ENCODE data around the gene FMC1.
A peak's percentile ranks its signal among the peaks of the same experiment; 100 is the strongest.
"Not testable (repeated sequence)": the region's sequence is repeated elsewhere in the genome, so short reads cannot be mapped to it uniquely, and the experiment has no call there.

Gene FMC1

DNA sequence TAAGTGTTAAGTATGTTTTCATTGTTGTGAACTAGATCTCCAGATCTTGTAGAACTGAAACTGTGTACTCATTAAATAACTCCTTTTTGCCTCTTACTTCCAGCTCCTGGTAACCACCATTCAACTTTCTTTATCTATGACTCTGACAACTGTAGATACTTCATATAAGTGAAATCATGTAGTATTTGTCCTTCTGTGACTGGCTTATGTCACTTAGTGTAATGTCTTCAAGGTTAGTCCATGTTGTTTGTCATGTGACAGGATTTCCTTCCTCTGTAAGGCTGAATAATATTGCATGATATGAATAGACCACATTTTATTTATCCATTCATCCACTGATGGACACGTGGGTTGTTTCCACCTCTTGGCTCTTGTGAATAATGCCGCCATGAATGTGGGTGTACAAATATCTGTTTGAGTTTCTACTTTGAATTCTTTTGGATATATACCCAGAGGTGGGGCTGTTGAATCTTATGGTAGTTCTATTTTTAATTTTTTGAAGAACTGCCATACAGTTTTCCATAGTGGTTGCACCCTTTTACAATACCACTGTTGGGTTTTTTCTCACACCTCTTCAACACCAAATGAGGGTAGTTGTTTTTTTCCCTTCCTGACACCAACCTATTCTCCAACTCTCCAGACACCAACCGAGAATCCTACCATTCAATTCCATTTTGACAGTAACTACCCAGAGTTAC, 10.7 kb upstream of the FMC1 start:
- Mint-ChIP-seq H3K9me3 (no peaks in the 10 kb centered on the region), H3K36me3 (ENCODE audit: low read depth) (no peaks in the 10 kb centered on the region), H3K4me3 (no peak overlapping the region), H3K27ac (no peak overlapping the region), H3K27me3 (ENCODE audit: low read depth) (no peaks in the 10 kb centered on the region), H3K4me1 (ENCODE audit: low read depth) (peaks cover 7% of the 10 kb centered on the region)

DNA sequence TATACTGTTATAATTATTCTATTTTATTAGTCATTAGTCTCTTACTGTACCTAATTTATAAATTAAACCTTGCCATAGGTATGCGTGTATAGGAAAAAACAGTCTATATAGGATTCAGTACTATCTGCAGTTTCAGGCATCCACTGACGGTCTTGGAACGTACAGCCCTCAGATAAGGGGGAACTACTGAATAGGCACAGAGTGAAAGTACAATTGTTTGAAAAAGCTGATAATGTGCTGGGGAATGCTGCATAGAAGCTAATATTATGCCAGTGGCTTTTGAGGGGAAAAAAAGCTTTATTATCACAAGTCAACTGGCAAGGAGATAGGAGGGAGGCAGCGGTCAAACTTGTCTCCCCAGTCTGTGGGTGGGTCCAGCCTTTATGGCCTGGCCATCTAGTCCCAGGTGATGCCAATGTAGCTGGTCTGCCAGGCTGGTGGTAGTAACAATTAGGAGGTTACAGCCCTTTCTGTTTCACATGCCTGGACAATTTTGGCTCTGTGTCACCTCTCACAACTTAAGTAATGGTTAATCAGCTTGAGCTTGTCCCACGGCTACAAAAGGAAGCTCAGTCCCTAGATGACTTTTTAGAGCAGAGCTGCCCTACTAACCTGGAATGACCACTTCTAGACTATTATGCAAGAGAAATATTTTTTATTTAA, 8.3 kb upstream of the FMC1 start:
- Mint-ChIP-seq H3K27me3 (ENCODE audit: low read depth) (no peaks in the 10 kb centered on the region), H3K27ac (no peak overlapping the region), H3K36me3 (ENCODE audit: low read depth) (no peaks in the 10 kb centered on the region), H3K4me1 (ENCODE audit: low read depth) (peaks cover 7% of the 10 kb centered on the region), H3K4me3 (no peak overlapping the region), H3K9me3 (no peaks in the 10 kb centered on the region)

DNA sequence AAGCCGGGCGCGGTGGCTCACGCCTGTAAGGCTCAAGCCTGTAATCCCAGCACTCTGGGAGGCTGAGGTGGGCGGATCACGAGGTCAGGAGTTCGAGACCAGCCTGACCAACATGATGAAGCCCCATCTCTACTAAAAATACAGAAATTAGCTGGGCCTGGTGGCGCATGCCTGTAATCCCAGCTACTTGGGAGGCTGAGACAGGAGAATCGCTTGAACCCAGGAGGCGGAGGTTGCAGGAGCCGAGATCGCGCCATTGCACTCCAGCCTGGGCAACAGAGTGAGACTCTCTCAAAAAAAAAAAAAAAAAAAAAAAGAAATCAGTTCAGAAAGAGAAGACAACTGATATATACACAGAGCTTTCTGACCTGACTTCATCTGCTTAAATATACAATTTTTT, 7.7 kb upstream of the FMC1 start:
- H3K27ac Mint-ChIP-seq; H3K36me3 Mint-ChIP-seq (ENCODE audit: low read depth); H3K4me3 Mint-ChIP-seq; H3K27me3 Mint-ChIP-seq (ENCODE audit: low read depth); H3K9me3 Mint-ChIP-seq; H3K4me1 Mint-ChIP-seq (ENCODE audit: low read depth): not testable (repeated sequence)

DNA sequence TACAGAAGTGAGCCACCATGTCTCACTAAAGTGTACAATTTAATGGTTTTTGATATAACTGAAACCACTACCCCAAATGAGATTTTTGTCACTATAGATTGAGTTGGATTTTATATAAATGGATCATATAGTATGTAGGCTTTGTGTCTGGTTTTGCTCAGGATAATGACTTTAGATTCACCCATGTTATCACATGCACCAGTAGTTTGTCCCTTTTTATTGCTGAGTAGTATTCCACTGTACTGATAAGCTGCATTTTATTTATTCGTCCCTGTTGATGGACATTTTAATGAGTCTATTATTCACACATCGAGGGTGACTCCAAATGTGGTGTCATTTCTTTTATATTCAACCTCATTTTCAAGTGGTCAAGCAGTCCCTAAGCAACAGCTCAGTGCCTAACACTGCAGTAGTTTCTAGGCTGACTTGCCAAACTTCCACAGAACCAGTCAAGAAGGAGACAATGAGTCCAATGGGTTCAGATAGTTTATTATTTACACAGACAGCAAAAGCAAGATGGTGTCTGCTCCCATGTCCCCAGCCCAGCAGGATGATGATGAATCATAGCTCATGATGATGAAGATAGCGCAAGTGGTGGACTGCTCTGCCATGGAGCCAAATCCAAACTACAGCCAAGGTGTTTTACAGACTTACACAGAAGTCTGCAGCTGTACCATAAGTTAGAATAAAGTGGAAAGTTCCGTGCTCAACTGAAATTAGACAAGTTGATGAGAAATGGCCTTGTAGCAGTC, 6.6 kb upstream of the FMC1 start:
- Mint-ChIP-seq H3K36me3 (ENCODE audit: low read depth) (peaks cover 4% of the 10 kb centered on the region), H3K4me1 (ENCODE audit: low read depth) (peaks cover 11% of the 10 kb centered on the region), H3K27me3 (ENCODE audit: low read depth) (peaks cover 3% of the 10 kb centered on the region), H3K4me3 (no peak overlapping the region), H3K9me3 (peaks cover 6% of the 10 kb centered on the region), H3K27ac (no peak overlapping the region)

DNA sequence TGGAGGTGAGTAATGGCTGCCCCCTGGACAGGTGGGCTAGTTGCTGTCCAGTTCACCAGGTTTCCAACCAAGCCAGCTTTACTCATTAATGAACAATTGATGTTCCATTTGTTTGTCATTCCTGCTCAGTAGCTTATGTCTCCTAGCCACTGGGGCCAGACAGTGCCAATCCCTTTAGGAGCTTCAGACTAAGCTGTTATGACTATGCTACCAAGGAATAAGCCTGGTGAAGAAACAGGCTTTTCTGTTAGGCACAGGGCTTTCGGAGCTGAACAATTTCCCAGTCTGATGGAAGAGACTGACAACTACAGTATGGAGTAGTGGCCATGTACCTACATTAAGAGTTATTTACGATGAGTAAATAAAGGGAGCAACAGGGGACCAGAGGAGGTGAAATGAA, 2.1 kb upstream of the FMC1 start:
- Mint-ChIP-seq H3K4me3 (peak overlapping the region; percentile 67), H3K9me3 (peaks cover 12% of the 10 kb centered on the region), H3K36me3 (ENCODE audit: low read depth) (peaks cover 10% of the 10 kb centered on the region), H3K27me3 (ENCODE audit: low read depth) (peaks cover 8% of the 10 kb centered on the region), H3K4me1 (ENCODE audit: low read depth) (peaks cover 21% of the 10 kb centered on the region), H3K27ac (peak overlapping the region; percentile 80)

DNA sequence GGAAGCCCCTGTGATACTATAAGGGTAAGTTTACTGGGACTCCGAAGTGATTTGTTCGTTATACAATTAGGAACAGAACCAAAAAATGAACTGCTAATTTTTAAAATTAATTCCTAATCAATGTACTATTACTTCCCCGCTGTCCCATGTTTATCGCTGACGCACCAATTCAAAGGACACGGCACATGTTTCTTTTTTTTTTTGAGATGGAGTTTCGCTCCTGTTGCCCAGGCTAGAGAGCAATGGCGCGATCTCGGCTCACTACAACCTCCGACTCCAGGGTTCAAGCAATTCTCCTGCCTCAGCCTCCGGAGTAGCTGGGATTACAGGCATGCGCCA, 1.5 kb upstream of the FMC1 start:
- Mint-ChIP-seq H3K9me3 (peaks cover 12% of the 10 kb centered on the region), H3K27me3 (ENCODE audit: low read depth) (peaks cover 8% of the 10 kb centered on the region), H3K4me1 (ENCODE audit: low read depth) (peaks cover 21% of the 10 kb centered on the region)

DNA sequence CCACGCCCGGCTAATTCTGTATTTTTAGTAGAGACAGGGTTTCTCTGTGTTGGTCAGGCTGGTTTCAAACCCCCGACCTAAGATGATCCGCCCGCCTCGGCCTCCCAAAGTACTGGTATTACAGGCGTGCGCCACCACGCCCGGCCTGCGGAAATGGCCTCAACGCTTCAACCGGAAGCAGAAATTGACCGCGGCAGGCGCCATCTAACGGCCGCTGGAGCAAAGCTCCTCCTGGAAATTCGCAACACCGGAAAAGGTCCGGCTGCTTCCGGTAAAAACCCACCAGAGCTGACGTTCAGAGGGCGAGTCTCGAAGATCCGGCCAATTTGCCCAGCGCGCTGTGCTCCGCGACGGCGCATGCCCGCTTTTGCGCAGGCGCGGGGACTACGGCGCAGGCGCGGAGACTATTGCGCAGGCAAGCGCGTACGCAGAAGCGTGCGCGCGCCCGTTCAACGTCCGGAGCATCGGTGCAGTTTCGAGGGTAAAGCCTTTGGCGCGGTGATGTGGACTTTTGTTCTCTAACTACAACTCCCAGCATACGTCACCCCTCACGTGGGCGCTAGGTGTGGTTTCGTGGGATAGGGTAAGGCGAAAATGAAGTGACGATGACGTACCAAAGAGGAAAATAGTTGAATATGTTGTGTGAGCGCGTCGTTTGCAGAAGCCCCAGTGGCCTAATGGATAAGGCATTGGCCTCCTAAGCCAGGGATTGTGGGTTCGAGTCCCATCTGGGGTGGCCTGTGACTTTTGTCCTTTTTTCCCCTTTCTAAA, 915 bp upstream of the FMC1 start:
- peak overlapping the region; percentile 96 for H3K4me3 Mint-ChIP-seq

More for the DNA sequence above, 1.5 kb upstream of the FMC1 start:
- Mint-ChIP-seq H3K4me3 (peak overlapping the region; percentile 96), H3K27ac (peak overlapping the region; percentile 100), H3K36me3 (ENCODE audit: low read depth) (peaks cover 10% of the 10 kb centered on the region)

DNA sequence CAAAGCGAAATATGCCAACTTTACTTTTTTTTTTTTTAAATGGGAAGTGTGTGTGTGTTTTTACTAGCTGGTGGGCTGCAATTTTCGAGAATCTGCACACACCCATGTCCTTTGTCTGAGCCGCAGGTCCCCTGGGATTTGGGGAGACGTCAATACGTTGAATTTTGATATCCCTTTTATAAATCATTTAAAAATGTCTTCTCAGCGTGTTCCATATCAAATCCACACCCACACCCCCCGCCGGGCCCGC, 404 bp upstream of the FMC1 start:
- peaks cover 12% of the 10 kb centered on the region for H3K36me3 Mint-ChIP-seq (ENCODE audit: low read depth)
- H3K27me3 Mint-ChIP-seq (ENCODE audit: low read depth), result peaks cover 8% of the 10 kb centered on the region
- H3K9me3 Mint-ChIP-seq, result peaks cover 12% of the 10 kb centered on the region
- H3K4me1 Mint-ChIP-seq (ENCODE audit: low read depth), result peaks cover 21% of the 10 kb centered on the region
- H3K27ac Mint-ChIP-seq, result peak overlapping the region; percentile 100
- peak overlapping the region; percentile 96 for H3K4me3 Mint-ChIP-seq

More for the DNA sequence above, 915 bp upstream of the FMC1 start:
- peaks cover 12% of the 10 kb centered on the region for H3K9me3 Mint-ChIP-seq
- H3K36me3 Mint-ChIP-seq (ENCODE audit: low read depth), result peaks cover 12% of the 10 kb centered on the region
- peak overlapping the region; percentile 100 for H3K27ac Mint-ChIP-seq
- peaks cover 8% of the 10 kb centered on the region for H3K27me3 Mint-ChIP-seq (ENCODE audit: low read depth)
- peaks cover 21% of the 10 kb centered on the region for H3K4me1 Mint-ChIP-seq (ENCODE audit: low read depth)

DNA sequence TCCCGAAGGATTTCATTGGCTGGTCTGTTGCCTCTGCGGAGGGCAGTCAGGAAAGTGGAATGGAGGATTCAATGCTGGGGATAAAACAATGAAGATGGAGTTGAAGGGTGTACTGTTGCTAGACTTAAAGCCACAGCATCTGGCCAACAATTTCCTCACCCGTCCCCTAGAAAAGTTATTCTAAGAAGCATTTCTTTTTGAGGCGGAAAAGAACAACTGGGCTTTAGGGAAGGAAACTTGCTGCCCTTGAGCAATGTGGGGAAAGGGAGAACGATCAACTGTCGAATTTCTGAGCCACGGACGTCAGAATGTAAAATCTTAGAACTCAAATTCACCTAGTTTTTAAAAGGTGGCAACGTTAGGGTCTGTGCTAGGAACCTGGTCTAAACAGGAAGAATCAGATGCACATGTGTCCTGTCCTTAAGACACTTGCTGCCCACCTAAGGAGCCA, 664 bp downstream of the FMC1 start:
- peaks cover 21% of the 10 kb centered on the region for H3K4me1 Mint-ChIP-seq (ENCODE audit: low read depth)
- H3K36me3 Mint-ChIP-seq (ENCODE audit: low read depth), result peaks cover 14% of the 10 kb centered on the region
- H3K27ac Mint-ChIP-seq, result peak overlapping the region; percentile 100
- H3K9me3 Mint-ChIP-seq, result peaks cover 12% of the 10 kb centered on the region
- peak overlapping the region; percentile 96 for H3K4me3 Mint-ChIP-seq
- peaks cover 8% of the 10 kb centered on the region for H3K27me3 Mint-ChIP-seq (ENCODE audit: low read depth)

DNA sequence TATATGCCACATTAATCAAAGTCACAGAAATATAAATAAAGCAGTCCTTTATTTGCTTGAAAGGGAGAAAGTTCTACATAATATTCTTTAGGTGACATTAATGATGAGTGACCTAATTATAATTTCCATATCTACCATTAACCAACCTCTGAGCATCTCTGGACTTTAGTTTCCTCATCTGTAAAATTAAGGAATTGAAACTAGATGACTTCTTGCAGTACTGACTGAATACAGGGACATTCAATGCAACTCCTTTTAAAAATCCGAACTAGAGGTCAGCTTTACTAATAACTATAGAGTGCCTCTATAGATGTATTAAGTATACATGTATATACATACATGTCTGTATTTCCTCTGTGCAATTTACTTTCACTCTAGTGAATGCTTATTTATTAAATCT, 3.9 kb downstream of the FMC1 start:
- Mint-ChIP-seq H3K27ac (no peak overlapping the region), H3K9me3 (peaks cover 6% of the 10 kb centered on the region), H3K4me3 (no peak overlapping the region), H3K4me1 (ENCODE audit: low read depth) (peaks cover 15% of the 10 kb centered on the region), H3K27me3 (ENCODE audit: low read depth) (peaks cover 5% of the 10 kb centered on the region), H3K36me3 (ENCODE audit: low read depth) (peaks cover 15% of the 10 kb centered on the region)

DNA sequence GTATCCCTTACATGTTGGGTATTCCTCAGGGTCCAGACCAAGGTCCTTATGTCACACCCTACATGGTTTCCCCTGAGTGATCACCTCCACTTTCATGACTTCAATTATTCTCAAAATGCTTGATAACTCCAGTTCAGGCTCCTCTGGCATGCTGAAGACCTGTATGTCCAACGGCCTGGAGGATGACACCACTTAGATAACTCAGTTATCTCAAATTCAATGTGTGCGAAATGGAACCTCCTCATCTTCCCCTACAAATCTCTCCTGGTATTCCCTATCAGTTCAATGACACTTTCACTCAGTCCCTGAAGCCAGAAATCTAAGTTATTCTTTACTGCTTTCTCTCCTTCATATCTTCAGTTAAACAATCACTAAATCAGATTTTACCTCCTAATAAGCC, 9.9 kb downstream of the FMC1 start:
- no peaks in the 10 kb centered on the region for H3K27me3 Mint-ChIP-seq (ENCODE audit: low read depth)
- no peak overlapping the region for H3K27ac Mint-ChIP-seq
- no peaks in the 10 kb centered on the region for H3K9me3 Mint-ChIP-seq
- peaks cover 25% of the 10 kb centered on the region for H3K36me3 Mint-ChIP-seq (ENCODE audit: low read depth)
- no peak overlapping the region for H3K4me3 Mint-ChIP-seq
- H3K4me1 Mint-ChIP-seq (ENCODE audit: low read depth), result no peaks in the 10 kb centered on the region

DNA sequence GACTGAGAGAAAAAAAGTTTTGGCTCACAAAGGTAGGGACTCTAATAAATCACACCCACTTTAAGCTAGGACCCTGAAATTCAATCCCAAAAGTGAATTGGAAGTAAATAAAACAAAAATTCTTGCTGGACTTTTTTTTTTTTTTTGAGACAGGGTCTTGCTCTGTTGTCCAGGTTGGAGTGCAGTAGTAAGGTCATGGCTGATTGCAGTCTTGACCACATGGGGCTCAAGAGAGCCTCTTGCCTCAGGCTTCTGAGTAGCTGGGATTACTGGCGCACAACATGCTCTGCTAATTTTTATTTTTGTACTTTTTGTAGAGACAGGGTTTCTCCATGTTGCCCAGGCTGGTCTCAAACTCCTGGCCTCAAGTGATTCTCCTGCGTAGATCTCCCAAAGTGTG, 13.6 kb downstream of the FMC1 start:
- Mint-ChIP-seq H3K27me3 (ENCODE audit: low read depth) (no peaks in the 10 kb centered on the region), H3K27ac (no peak overlapping the region), H3K4me3 (no peak overlapping the region), H3K36me3 (ENCODE audit: low read depth) (peaks cover 18% of the 10 kb centered on the region), H3K9me3 (no peaks in the 10 kb centered on the region), H3K4me1 (ENCODE audit: low read depth) (peaks cover 8% of the 10 kb centered on the region)

DNA sequence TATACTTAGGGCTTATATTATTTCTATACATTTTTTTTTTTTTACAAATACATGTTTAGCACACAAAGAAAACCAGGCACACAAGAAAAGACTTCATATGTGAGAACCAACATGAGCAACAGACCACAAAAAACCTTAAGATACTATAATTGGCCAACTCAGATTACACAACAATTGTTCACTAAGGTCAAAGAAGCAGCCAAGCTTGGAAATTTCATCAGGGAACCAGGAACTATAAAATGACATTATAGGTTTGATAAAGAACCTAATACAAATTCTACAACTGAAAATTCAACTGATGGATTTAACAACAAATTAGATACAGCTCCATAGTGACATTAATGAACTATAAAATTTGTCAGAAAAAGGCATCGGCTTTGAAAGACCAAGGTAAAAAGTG, 14.2 kb downstream of the FMC1 start:
- H3K27ac Mint-ChIP-seq, result no peak overlapping the region
- H3K9me3 Mint-ChIP-seq, result no peaks in the 10 kb centered on the region
- H3K4me3 Mint-ChIP-seq, result no peak overlapping the region
- H3K36me3 Mint-ChIP-seq (ENCODE audit: low read depth), result peaks cover 17% of the 10 kb centered on the region
- H3K4me1 Mint-ChIP-seq (ENCODE audit: low read depth), result peaks cover 8% of the 10 kb centered on the region
- no peaks in the 10 kb centered on the region for H3K27me3 Mint-ChIP-seq (ENCODE audit: low read depth)

DNA sequence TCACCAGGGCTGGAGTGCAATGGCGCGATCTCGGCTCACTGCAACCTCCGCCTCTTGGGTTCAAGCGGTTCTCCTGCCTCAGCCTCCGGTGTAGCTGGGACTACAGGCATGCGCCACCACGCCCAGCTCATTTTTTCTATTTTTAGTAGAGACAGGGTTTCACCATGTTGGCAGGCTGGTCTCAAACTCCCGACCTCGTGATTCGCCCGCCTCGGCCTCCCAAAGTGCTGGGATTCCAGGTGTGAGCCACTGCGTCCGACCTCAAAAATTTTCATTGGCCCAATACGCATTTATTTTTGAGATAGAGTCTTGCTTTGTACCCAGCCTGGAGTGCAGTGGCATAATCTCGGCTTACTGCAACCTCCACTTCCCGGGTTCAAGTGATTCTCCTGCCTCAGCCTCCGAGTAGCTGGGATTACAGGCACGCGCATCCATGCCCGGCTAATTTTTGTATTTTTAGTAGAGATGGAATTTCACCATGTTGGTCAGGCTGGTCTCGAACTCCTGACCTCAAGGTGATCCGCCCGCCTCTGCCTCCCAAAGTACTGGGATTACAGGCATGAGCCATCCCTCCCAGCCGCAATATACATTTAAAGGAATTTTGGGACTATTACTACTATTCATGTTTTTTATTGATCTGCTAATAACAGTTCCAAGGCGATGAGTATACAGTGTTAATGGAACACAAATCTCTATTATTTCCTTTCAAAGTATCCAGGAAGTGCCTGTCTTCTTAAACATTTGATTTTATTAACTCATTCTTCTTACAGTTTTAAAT, 16.8 kb downstream of the FMC1 start:
- H3K36me3 Mint-ChIP-seq (ENCODE audit: low read depth); H3K27me3 Mint-ChIP-seq (ENCODE audit: low read depth); H3K9me3 Mint-ChIP-seq: not testable (repeated sequence)
- Mint-ChIP-seq H3K27ac (peak overlapping the region; percentile 100), H3K4me3 (peak overlapping the region; percentile 95), H3K4me1 (ENCODE audit: low read depth) (peaks cover 25% of the 10 kb centered on the region)
